ENCODE results near the gene PTPN11. TPM values are rescaled to one million over a fixed set of nuclear protein-coding genes. Genes with fewer than 3 reads are reported as not detected.

PTPN11 gene
- total RNA-seq, 1 experiment from 2014 or later, result 121 TPM

- H3K79me2 ChIP-seq (ENCODE audit: low read length), result no peaks in the 10 kb centered on the region
- H3K9ac ChIP-seq (ENCODE audit: low read length), result no peak overlapping the region
- H3K27me3 ChIP-seq (ENCODE audit: low read length), result no peaks in the 10 kb centered on the region
- H4K20me1 ChIP-seq (ENCODE audit: low read length), result no peaks in the 10 kb centered on the region
- no TSS peak for BruUV-seq (replicated peaks)
- TF ChIP-seq EZH2 (IDR thresholded peaks at IDR 0.05; ENCODE audit: low read length, unreplicated experiment) (no peak), EZH2phosphoT487 (IDR thresholded peaks at IDR 0.05; ENCODE audit: borderline replicate concordance, low read length) (no peak), CTCF (conservative IDR thresholded peaks at IDR 0.05; ENCODE audit: low read depth, low read length) (no peak)
- ATAC-seq (no peak), DNase-seq (no peak)
- POLR2A ChIA-PET (ENCODE audit: unreplicated experiment), result no interaction called here
- H2AFZ ChIP-seq (ENCODE audit: low read length), result no peak overlapping the region
- H3K4me2 ChIP-seq (ENCODE audit: low read length), result no peak overlapping the region
- H3K9me3 ChIP-seq (ENCODE audit: low read length), result no peaks in the 10 kb centered on the region
- peaks cover 61% of the 10 kb centered on the region for H3K36me3 ChIP-seq (ENCODE audit: low read depth, low read length)
- intact Hi-C loops (cut with micrococcal nuclease), result no loop called here
- H3K27ac ChIP-seq (ENCODE audit: low read length), result no peak overlapping the region
- no peaks in the 10 kb centered on the region for H3F3A ChIP-seq (ENCODE audit: low read length, unreplicated experiment)
- no peaks in the 10 kb centered on the region for H3K4me1 ChIP-seq (ENCODE audit: insufficient read depth, low read length)
- H3K9me2 ChIP-seq (replicated peaks; ENCODE audit: low read length), result no peaks in the 10 kb centered on the region
- no peak overlapping the region for H3K4me3 ChIP-seq (ENCODE audit: low read length)
- CTCF ChIA-PET, result no interaction called here
These were observed 70.7 kb downstream of the PTPN11 start for GRCh38 chr12:112489456-112489855.

GRCh38 chr12:112496496-112496895 lies 77.7 kb downstream of the PTPN11 start:
- intact Hi-C loops (cut with micrococcal nuclease), result no loop called here
- Histone ChIP-seq H3K79me2 (ENCODE audit: low read length) (no peaks in the 10 kb centered on the region), H3K36me3 (ENCODE audit: low read depth, low read length) (peaks cover 38% of the 10 kb centered on the region; the same call in 1 of the 2 replicates), H2AFZ (ENCODE audit: low read length) (no peak overlapping the region), H3K4me2 (ENCODE audit: low read length) (no peak overlapping the region), H3K27ac (ENCODE audit: low read length) (no peak overlapping the region), H3K9me3 (ENCODE audit: low read length) (no peaks in the 10 kb centered on the region), H3K27me3 (ENCODE audit: low read length) (no peaks in the 10 kb centered on the region), H3F3A (ENCODE audit: low read length, unreplicated experiment) (no peaks in the 10 kb centered on the region), H3K9ac (ENCODE audit: low read length) (no peak overlapping the region), H4K20me1 (ENCODE audit: low read length) (no peaks in the 10 kb centered on the region), H3K9me2 (replicated peaks; ENCODE audit: low read length) (no peaks in the 10 kb centered on the region), H3K4me1 (ENCODE audit: insufficient read depth, low read length) (no peaks in the 10 kb centered on the region), H3K4me3 (ENCODE audit: low read length) (no peak overlapping the region)
- CTCF ChIA-PET, result no interaction called here
- no peak for DNase-seq
- POLR2A ChIA-PET (ENCODE audit: unreplicated experiment), result no interaction called here
- no peak for ATAC-seq
- no peak for TF ChIP-seq EZH2phosphoT487 (IDR thresholded peaks at IDR 0.05; ENCODE audit: borderline replicate concordance, low read length)
- TF ChIP-seq EZH2 (IDR thresholded peaks at IDR 0.05; ENCODE audit: low read length, unreplicated experiment), result no peak
- no peak for TF ChIP-seq CTCF (conservative IDR thresholded peaks at IDR 0.05; ENCODE audit: low read depth, low read length)
- BruUV-seq (replicated peaks), result no TSS peak

GRCh38 chr12:112498580-112498979 lies 79.8 kb downstream of the PTPN11 start:
- Histone ChIP-seq H3K4me3 (ENCODE audit: low read length) (no peak overlapping the region), H3K79me2 (ENCODE audit: low read length) (no peaks in the 10 kb centered on the region), H3K4me1 (ENCODE audit: insufficient read depth, low read length) (no peaks in the 10 kb centered on the region), H3K9me3 (ENCODE audit: low read length) (no peaks in the 10 kb centered on the region), H2AFZ (ENCODE audit: low read length) (no peak overlapping the region), H3K36me3 (ENCODE audit: low read depth, low read length) (peaks cover 33% of the 10 kb centered on the region), H3K4me2 (ENCODE audit: low read length) (no peak overlapping the region), H4K20me1 (ENCODE audit: low read length) (no peaks in the 10 kb centered on the region), H3K27ac (ENCODE audit: low read length) (no peak overlapping the region), H3K27me3 (ENCODE audit: low read length) (no peaks in the 10 kb centered on the region), H3K9me2 (replicated peaks; ENCODE audit: low read length) (no peaks in the 10 kb centered on the region), H3K9ac (ENCODE audit: low read length) (no peak overlapping the region), H3F3A (ENCODE audit: low read length, unreplicated experiment) (no peaks in the 10 kb centered on the region)
- DNase-seq (no peak), ATAC-seq (no peak)
- TF ChIP-seq CTCF (conservative IDR thresholded peaks at IDR 0.05; ENCODE audit: low read depth, low read length), result no peak
- TF ChIP-seq EZH2phosphoT487 (IDR thresholded peaks at IDR 0.05; ENCODE audit: borderline replicate concordance, low read length), result no peak
- TF ChIP-seq EZH2 (IDR thresholded peaks at IDR 0.05; ENCODE audit: low read length, unreplicated experiment), result no peak
- CTCF ChIA-PET, result no interaction called here
- POLR2A ChIA-PET (ENCODE audit: unreplicated experiment), result interaction anchor here (0.6 kb wide), 1 partner anchor 13 kb away, joined by 4 read pairs; no protein-coding TSS in a partner anchor
- intact Hi-C loops (cut with micrococcal nuclease), result no loop called here
- BruUV-seq (replicated peaks), result no TSS peak

Data from PC-3 (cell line).